Fibroblast of peridontal ligament (primary cell): Measurements from ENCODE around the gene SPECC1.
A peak's percentile ranks its signal among the peaks of the same experiment; 100 is the strongest.

Experiments used
- DNase-seq: peaks from one replicate; pipeline ENCODE4 v3.0.0-alpha.2; 2010; ENCODE audit errors: extremely low read depth

SPECC1 gene

GRCh38 chr17:20207262-20207985, 198.3 kb downstream of the SPECC1 start:
- DNase-seq = no peak

GRCh38 chr17:20208717-20209116, 199.6 kb downstream of the SPECC1 start:
- DNase-seq = no peak

- DNase-seq = no peak
Observed at GRCh38 chr17:20210180-20210579, 201.0 kb downstream of the SPECC1 start.

- no peak for DNase-seq
Observed at GRCh38 chr17:20210614-20211013, 201.5 kb downstream of the SPECC1 start.

DNA sequence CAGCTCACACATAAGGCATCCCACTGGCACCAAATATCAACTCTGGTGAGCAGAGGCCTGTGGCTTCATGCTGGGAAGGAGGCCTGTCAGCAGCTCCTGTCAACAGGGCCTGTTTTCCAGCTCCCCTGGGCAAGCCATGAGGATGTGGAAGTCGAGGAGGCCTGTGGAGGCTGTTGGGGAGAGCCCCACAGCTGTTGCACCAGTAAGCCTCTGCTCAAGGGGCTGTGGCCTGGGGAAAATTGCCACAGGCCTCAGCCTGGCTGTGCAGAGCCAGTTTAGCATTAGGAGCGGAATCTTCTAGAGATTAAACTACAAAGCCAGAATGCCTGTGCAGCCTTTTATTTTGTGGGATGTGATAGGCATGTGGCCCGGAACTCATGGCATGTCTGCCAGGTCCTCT, 202.1 kb downstream of the SPECC1 start:
- no peak for DNase-seq

- no peak for DNase-seq
Observed at GRCh38 chr17:20213449-20213848, 204.3 kb downstream of the SPECC1 start.

DNA sequence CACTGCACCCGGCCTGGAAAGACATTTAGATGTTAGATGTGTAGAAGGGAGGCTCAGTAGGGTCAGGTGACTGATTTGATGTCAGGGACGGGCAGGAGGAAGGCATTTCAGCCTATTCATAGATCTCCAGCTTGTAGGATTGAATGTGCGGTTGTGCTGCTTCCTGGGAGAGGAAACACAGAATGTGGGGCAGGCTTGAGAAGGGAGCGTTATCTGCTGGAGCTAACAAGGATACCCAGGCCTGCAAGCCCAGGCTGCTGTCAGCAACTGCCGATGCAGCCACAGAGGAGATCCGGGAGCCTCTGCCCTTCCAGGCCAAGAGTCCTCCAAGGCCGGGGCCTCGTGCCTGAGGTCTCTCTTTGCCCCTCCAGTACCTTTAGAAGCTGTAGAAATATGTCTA, 205.6 kb downstream of the SPECC1 start:
- no peak for DNase-seq

GRCh38 chr17:20216154-20216815, 207.1 kb downstream of the SPECC1 start:
- DNase-seq = no peak

- DNase-seq = no peak
Observed at GRCh38 chr17:20216853-20217252, 207.7 kb downstream of the SPECC1 start.

GRCh38 chr17:20217677-20218076, 208.5 kb downstream of the SPECC1 start:
- DNase-seq = no peak

- DNase-seq = no peak
Observed at GRCh38 chr17:20218272-20218671, 209.1 kb downstream of the SPECC1 start.

DNA sequence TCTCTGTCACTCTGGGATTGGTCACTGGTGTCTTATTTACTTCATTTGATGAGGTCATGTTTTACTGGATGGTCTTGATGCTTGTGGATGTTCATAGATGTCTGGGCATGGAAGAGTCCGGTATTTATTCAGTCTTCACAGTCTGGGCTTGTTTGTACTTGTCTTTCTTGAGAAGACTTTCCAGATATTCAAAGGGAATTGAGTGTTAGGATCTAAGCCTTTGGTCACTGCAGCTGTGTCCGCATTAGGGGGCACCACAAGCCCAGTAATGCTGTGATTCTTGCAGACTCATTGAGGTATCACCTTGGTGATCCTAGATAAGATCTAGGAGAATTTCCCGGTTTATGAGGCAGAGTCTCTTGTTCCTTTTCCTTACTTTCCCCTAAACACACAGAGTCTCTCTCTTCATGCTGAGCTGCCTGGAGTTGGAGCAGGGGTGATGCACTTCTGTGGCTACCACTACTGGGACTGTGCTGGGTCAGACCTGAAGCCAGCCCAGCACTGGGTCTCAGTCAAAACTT, 214.7 kb downstream of the SPECC1 start:
- no peak for DNase-seq

- DNase-seq = no peak
Observed at GRCh38 chr17:20224379-20224778, 215.2 kb downstream of the SPECC1 start.

DNA sequence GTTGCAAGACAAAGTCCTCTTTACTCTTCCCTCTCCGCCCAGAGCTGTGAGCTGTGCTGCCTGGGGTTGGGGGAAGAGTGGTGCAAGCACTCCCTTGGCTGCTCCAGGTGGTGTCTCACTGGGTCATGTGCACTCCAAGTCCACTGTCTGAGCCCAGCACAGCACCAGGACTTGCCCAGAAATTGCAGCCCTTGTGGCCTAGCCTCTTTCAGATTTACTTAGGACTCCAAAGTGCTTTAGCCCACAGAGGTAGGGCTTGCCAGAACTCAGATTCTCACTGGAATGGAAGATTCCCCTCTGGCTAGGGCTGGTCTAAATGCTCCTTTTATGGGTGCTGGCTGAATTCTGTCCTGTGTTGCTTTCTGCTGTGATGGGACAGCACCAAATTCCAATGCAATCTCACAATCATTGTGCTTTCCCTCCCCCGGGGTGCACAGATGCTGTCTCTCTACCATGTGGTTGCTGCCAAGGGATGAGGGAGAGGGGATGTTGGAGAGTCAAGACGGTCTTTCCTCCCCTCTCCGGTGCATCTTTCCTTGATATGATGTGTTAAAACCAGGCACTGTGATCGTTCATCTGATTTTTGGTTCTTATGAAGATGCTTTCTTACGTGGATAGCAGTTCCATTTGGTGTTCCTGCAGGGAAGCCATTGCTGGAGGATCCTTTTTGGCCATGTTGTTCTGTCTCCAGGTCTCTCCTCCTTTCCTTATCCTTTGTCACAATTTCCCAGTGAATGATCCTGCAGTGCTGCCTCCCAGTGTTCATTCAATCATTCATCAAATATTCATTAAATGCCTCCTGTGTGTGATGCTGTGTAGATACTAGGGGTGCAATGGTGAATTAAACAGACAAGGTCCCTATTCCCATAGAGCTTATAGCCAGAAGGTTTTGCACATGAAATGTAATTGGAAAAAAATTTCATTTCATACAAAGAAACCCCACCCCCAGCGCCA, 216.3 kb downstream of the SPECC1 start:
- peak; percentile 30 for DNase-seq

GRCh38 chr17:20226814-20227482, 217.8 kb downstream of the SPECC1 start:
- DNase-seq = peak; percentile 86

DNA sequence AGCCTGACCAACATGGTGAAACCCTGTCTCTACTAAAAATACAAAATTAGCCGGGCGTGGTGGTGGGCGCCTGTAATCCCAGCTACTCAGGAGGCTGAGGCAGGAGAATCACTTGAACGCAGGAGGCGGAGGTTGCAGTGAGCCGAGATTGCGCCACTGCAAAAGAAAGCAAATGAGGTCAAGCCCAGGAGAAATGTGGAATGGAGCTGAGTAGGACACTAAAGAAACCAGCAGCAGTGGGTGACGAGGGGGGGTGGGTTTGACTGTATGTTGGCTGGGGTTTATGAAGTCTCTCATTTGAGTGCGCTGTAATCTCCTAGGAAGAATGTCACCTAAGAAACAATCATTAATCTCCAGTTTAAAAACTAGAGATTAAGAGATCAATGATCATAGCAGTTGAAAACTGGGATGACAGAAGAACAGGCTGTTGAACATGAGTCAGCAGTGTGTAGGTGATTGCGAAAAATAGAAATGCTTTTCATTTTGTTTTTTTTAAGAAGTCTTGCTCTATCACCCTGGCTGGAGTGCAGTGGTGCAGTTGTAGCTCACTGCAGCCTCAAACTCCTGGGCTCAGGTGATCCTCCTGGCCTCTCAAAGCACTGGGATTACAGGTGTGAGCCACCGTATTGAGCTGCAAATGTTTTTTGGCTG, 218.7 kb downstream of the SPECC1 start:
- DNase-seq = peak; percentile 69

GRCh38 chr17:20228410-20228809, 219.3 kb downstream of the SPECC1 start:
- DNase-seq = no peak

DNA sequence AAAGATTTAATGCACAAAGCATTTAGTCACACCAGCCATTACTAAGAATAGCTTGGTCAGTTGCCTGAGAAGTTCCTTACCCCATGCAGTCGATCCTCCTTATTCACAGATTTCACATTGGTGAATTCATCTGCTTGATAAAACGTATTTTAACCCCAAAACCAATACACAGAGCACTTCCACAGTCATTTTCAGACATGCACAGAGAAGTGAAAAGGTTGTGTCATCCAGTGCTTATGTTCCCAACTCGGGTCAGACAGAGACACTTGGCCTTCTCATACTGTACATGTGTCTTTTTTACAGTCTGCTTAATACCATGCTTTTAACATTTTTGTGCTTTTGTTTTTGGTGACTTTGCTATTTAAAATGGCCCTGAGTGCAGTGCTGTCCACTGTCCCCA, 219.7 kb downstream of the SPECC1 start:
- DNase-seq = peak; percentile 9

DNA sequence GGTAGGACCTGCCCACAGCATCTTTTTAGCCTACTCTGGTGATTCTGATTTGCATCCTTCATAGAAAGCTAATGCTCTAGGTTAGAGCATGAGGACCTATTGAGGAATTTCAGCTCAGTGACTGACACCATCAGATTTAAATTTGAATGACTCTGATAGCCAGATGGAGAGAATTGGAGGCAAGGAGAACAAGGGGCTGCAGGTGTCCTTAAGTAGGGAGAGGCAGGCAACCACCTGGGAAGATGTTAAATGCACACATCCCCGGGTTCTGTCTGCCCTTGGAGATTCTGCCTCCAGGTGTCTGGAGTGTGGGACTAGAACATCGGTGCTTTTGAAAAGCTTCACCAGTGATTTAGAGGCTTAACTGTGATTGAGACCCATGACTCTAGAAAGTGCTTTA, 221.8 kb downstream of the SPECC1 start:
- DNase-seq = no peak

DNA sequence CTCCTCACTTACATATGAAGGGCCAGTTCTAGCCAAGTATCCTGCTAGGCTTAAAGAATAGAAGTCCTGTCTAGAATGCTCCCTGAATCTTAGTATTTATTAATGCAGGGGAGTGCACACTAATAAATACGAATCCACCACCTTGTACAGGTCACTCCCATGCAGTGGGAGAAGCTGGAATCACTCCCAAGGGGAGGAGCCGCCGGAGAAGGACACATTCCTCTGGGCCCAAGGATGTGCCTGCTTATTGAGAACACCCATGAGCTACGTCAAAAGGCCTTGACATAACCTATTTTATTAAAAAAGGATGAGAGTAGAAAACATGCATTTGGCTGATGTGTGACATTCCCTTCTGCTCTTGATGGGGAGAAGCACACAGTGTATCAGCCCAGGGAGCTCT, 223.5 kb downstream of the SPECC1 start:
- no peak for DNase-seq

DNA sequence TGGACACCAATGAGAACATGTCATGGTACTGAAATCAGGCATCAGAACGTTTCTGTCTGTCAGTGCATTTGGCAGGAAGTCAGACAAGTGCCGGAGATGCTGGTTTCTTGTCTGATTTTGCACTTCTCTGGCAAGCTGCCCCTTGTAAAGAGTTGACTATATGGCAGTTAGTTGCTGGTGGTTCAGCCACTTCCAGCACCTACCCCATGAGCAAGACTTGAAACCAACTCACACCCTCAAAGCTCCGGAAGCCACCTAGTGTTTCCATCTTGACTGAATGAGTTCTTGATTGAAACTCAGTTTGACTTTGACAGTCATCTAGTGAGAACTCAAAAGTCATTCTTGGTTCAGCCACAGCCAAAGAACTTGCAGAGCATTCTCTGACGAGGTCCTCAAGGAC, 225.1 kb downstream of the SPECC1 start:
- no peak for DNase-seq
